Astrocyte (in vitro differentiated cells and primary cell): ENCODE data around the gene INPP4B. TPM values are rescaled to one million over a fixed set of nuclear protein-coding genes. Genes with fewer than 3 reads are reported as not detected.

ENCODE experiments used
- DNase-seq: peaks from one replicate; pipeline ENCODE4 v3.0.0-alpha.2; 2010; ENCODE audit warnings: low read depth
- FAIRE-seq: peaks from 2 replicates; lab custom pipeline; 2011; peaks lifted over from hg19 to GRCh38; lab: Jason Lieb, UNC
- H2AFZ ChIP-seq: 2 replicates; pipeline ENCODE4 v1.6.0; 2012; ENCODE audit warnings: low read depth, low read length, inconsistent platforms
- H3K27ac ChIP-seq: 2 replicates; pipeline ENCODE4 v1.5.1; 2011; ENCODE audit warnings: low read depth, low read length, inconsistent platforms
- H3K27me3 ChIP-seq: 2 replicates; pipeline ENCODE4 v1.6.0; 2011; ENCODE audit warnings: low read length, inconsistent platforms; ENCODE audit not compliant: insufficient read depth
- H3K36me3 ChIP-seq: 2 replicates; pipeline ENCODE4 v1.5.1; 2011; ENCODE audit warnings: low read length, inconsistent platforms; ENCODE audit not compliant: insufficient read depth
- H3K4me1 ChIP-seq: 2 replicates; pipeline ENCODE4 v1.5.1; 2011; ENCODE audit warnings: low read length, inconsistent platforms; ENCODE audit not compliant: insufficient read depth
- H3K4me2 ChIP-seq: 2 replicates; pipeline ENCODE4 v1.6.0; 2012; ENCODE audit warnings: low read length, inconsistent platforms
- H3K4me3 ChIP-seq: 2 replicates; pipeline ENCODE4 v1.5.1; 2011; ENCODE audit warnings: low read depth, mild to moderate bottlenecking, low read length, inconsistent platforms; ENCODE audit not compliant: insufficient read depth
- H3K79me2 ChIP-seq: 2 replicates; pipeline ENCODE4 v1.6.0; 2012; ENCODE audit warnings: mild to moderate bottlenecking, low read length, inconsistent platforms; ENCODE audit not compliant: insufficient read depth
- H3K9ac ChIP-seq: 2 replicates; pipeline ENCODE4 v1.6.0; 2012; ENCODE audit warnings: mild to moderate bottlenecking, low read length, inconsistent platforms
- H3K9me3 ChIP-seq: 2 replicates; pipeline ENCODE4 v1.5.1; 2012; ENCODE audit warnings: low read depth, mild to moderate bottlenecking, low read length, inconsistent platforms; ENCODE audit not compliant: insufficient read depth
- H4K20me1 ChIP-seq: 2 replicates; pipeline ENCODE4 v1.6.0; 2012; ENCODE audit warnings: low read length, inconsistent platforms; ENCODE audit not compliant: insufficient read depth
- H3K27ac Mint-ChIP-seq: one replicate; pipeline ENCODE4 v1.8.0; 2021; ENCODE audit warnings: mild to moderate bottlenecking, mixed read lengths; ENCODE audit not compliant: unreplicated experiment
- H3K27me3 Mint-ChIP-seq: one replicate; pipeline ENCODE4 v1.8.0; 2021; ENCODE audit warnings: low read depth, mixed read lengths; ENCODE audit not compliant: unreplicated experiment
- H3K36me3 Mint-ChIP-seq: one replicate; pipeline ENCODE4 v1.8.0; 2021; ENCODE audit warnings: low read depth, mixed read lengths; ENCODE audit not compliant: unreplicated experiment
- H3K4me1 Mint-ChIP-seq: one replicate; pipeline ENCODE4 v1.8.0; 2021; ENCODE audit warnings: low read depth, mixed read lengths; ENCODE audit not compliant: unreplicated experiment
- H3K4me3 Mint-ChIP-seq: one replicate; pipeline ENCODE4 v1.8.0; 2021; ENCODE audit warnings: mild to moderate bottlenecking, moderate library complexity, mixed read lengths; ENCODE audit not compliant: unreplicated experiment
- H3K9me3 Mint-ChIP-seq: one replicate; pipeline ENCODE4 v1.8.0; 2021; ENCODE audit warnings: mild to moderate bottlenecking, mixed read lengths; ENCODE audit not compliant: unreplicated experiment
- EZH2 ChIP-seq: IDR thresholded peaks from 2 replicates; pipeline ENCODE4 v1.6.1; 2012; ENCODE audit warnings: mild to moderate bottlenecking, low read length, inconsistent platforms; ENCODE audit not compliant: insufficient read depth
- total RNA-seq: library from RNA; stranded (reverse); gene quantifications from 2 replicates; pipeline ENCODE4 v1.2.1, GENCODE V29; 2021
- TF ChIP-seq, protein P1 (sequence below): IDR thresholded peaks from 2 replicates; pipeline ENCODE4 v1.5.1; 2011; ENCODE audit warnings: low read depth, mild to moderate bottlenecking, inconsistent platforms, low read length, moderate library complexity; ENCODE audit not compliant: insufficient read depth

Gene INPP4B
- total RNA-seq, 1 donor from 2014 or later, result 2.8 TPM

DNA sequence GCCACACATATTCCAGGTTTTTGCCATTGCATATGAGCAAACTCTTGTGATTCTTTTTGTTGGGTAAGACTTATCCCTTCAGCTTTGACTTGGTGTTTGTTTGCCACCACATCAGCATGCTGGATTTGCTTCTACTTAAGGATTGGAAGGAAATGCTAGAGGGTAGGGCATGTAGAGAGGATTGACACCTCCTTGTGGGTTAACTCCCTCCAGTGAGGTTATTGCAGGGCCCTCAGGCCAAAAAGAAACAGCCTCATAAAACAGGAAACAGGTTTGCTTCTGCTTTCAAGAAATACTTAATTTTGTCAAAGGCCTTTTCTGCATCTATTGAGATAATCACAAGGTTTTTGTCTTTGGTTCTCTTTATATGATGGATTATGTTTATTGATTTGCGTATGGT, 15.2 kb upstream of the INPP4B start:
- no peak overlapping the region for H3K9ac ChIP-seq
- no peaks in the 10 kb centered on the region for H3K27me3 ChIP-seq
- H3K9me3 ChIP-seq, result no peaks in the 10 kb centered on the region
- peaks cover 4% of the 10 kb centered on the region for H3K4me1 Mint-ChIP-seq
- no peak overlapping the region for H3K4me2 ChIP-seq
- no peak for DNase-seq
- H3K36me3 ChIP-seq, result no peaks in the 10 kb centered on the region
- H3K27ac ChIP-seq, result no peak overlapping the region
- H3K36me3 Mint-ChIP-seq, result no peaks in the 10 kb centered on the region
- H3K4me3 Mint-ChIP-seq, result no peak overlapping the region
- no peak overlapping the region for H2AFZ ChIP-seq
- H3K9me3 Mint-ChIP-seq, result no peaks in the 10 kb centered on the region
- TF ChIP-seq, protein P1, sequence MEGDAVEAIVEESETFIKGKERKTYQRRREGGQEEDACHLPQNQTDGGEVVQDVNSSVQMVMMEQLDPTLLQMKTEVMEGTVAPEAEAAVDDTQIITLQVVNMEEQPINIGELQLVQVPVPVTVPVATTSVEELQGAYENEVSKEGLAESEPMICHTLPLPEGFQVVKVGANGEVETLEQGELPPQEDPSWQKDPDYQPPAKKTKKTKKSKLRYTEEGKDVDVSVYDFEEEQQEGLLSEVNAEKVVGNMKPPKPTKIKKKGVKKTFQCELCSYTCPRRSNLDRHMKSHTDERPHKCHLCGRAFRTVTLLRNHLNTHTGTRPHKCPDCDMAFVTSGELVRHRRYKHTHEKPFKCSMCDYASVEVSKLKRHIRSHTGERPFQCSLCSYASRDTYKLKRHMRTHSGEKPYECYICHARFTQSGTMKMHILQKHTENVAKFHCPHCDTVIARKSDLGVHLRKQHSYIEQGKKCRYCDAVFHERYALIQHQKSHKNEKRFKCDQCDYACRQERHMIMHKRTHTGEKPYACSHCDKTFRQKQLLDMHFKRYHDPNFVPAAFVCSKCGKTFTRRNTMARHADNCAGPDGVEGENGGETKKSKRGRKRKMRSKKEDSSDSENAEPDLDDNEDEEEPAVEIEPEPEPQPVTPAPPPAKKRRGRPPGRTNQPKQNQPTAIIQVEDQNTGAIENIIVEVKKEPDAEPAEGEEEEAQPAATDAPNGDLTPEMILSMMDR, result no peak
- no peak for TF ChIP-seq EZH2
- H3K4me1 ChIP-seq, result no peaks in the 10 kb centered on the region
- no peak overlapping the region for H3K27ac Mint-ChIP-seq
- no peak overlapping the region for H3K4me3 ChIP-seq
- no peaks in the 10 kb centered on the region for H4K20me1 ChIP-seq
- no peak for FAIRE-seq
- no peaks in the 10 kb centered on the region for H3K27me3 Mint-ChIP-seq
- no peaks in the 10 kb centered on the region for H3K79me2 ChIP-seq

DNA sequence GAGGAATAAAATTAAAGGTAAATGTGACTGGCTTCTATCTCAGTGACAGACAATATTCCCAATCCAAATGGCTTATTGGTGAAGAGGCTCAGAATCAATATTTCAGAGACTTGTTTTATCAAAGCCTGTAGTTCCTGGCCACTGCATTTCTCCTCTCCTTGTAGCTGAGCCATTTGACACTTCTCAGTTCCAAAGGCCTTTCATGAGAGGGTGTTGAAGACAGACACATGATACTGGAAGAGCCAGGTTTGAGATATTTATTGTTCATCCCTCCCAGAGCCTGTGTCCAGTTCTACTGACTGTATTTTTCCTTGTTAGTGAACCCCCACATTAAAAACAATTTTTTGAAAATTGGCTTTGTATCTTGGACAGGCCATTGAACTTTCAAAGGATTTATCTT, 12.9 kb upstream of the INPP4B start:
- H4K20me1 ChIP-seq, result no peaks in the 10 kb centered on the region
- no peak for FAIRE-seq
- H3K79me2 ChIP-seq, result no peaks in the 10 kb centered on the region
- Mint-ChIP-seq H3K27me3 (peaks cover 3% of the 10 kb centered on the region), H3K4me1 (peaks cover 7% of the 10 kb centered on the region), H3K4me3 (no peak overlapping the region), H3K36me3 (no peaks in the 10 kb centered on the region), H3K9me3 (no peaks in the 10 kb centered on the region), H3K27ac (no peak overlapping the region)
- no peaks in the 10 kb centered on the region for H3K27me3 ChIP-seq
- H2AFZ ChIP-seq, result no peak overlapping the region
- no peak overlapping the region for H3K4me3 ChIP-seq
- H3K4me1 ChIP-seq, result no peaks in the 10 kb centered on the region
- H3K9me3 ChIP-seq, result no peaks in the 10 kb centered on the region
- no peak overlapping the region for H3K27ac ChIP-seq
- TF ChIP-seq EZH2, result no peak
- TF ChIP-seq, protein P1, result no peak
- no peak overlapping the region for H3K9ac ChIP-seq
- no peak overlapping the region for H3K4me2 ChIP-seq
- no peak for DNase-seq
- H3K36me3 ChIP-seq, result no peaks in the 10 kb centered on the region

DNA sequence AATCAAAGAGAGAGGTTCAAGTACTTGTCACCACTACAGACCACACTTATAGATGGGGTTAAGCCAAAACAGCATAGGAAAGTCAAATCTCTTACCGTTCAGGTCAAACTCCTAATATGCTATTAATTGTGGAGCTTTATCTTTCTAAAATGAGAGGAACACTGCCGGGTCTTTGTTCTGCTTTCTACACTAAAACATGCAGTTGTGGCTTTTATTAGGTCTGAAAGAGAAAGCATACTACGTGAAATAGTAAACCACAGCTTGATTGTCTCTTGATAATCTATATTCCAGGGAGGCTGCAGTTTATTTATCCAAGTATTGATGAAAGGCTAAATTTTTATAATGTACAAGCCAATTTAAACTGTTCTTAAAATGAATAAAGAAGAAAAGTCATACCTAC, 12.3 kb upstream of the INPP4B start:
- no peak overlapping the region for H2AFZ ChIP-seq
- no peaks in the 10 kb centered on the region for H4K20me1 ChIP-seq
- Mint-ChIP-seq H3K4me1 (peaks cover 7% of the 10 kb centered on the region), H3K27me3 (peaks cover 4% of the 10 kb centered on the region), H3K27ac (no peak overlapping the region), H3K4me3 (no peak overlapping the region), H3K36me3 (no peaks in the 10 kb centered on the region), H3K9me3 (no peaks in the 10 kb centered on the region)
- H3K4me1 ChIP-seq, result no peaks in the 10 kb centered on the region
- H3K9me3 ChIP-seq, result no peaks in the 10 kb centered on the region
- H3K36me3 ChIP-seq, result no peaks in the 10 kb centered on the region
- no peak for FAIRE-seq
- H3K9ac ChIP-seq, result no peak overlapping the region
- no peak overlapping the region for H3K4me2 ChIP-seq
- H3K79me2 ChIP-seq, result no peaks in the 10 kb centered on the region
- no peak overlapping the region for H3K4me3 ChIP-seq
- DNase-seq, result no peak
- H3K27me3 ChIP-seq, result no peaks in the 10 kb centered on the region
- H3K27ac ChIP-seq, result no peak overlapping the region
- no peak for TF ChIP-seq EZH2
- TF ChIP-seq, protein P1, result no peak
